HEK293 (cell line): ENCODE measurements around the gene MME.
"Not testable (repeated sequence)": the region's sequence is repeated elsewhere in the genome, so short reads cannot be mapped to it uniquely, and the experiment has no call there.

ENCODE experiments used
- CTCF ChIA-PET: fragments of 350-600 bp; formaldehyde crosslinking; extraction: SDS; loops from one replicate; lab custom pipeline; 2021; ENCODE audit warnings: antibody characterized with exemption; lab: Yijun Ruan, JAX
- POLR2A ChIA-PET: fragments of 300-600 bp; formaldehyde crosslinking; extraction: SDS; loops from one replicate; lab custom pipeline; 2020; ENCODE audit warnings: antibody characterized with exemption, inconsistent platforms; lab: Yijun Ruan, JAX
- H3K27ac ChIP-seq: fragments of 200-500 bp; sonication (Bioruptor generic); 2 replicates; pipeline ENCODE4 v1.5.1; 2014; ENCODE audit warnings: low read depth, low read length, control low read depth, inconsistent platforms; ENCODE audit errors: extremely low read depth
- H3K36me3 ChIP-seq, 2 experiments: fragments of 200-500 bp in 1 of 2; sonication (Bioruptor generic) in 1 of 2; 1 replicate in 1 of 2; 2 replicates in 1 of 2; pipeline ENCODE4 v1.5.1; 2014 to 2017; ENCODE audit warnings: inconsistent platforms in 2 of 2, low read length in 2 of 2; ENCODE audit not compliant: control insufficient read depth in 2 of 2, insufficient read depth in 1 of 2
- H3K4me1 ChIP-seq: fragments of 200-500 bp; sonication (Bioruptor generic); 2 replicates; pipeline ENCODE4 v1.5.1; 2014; ENCODE audit warnings: mild to moderate bottlenecking, low read length, inconsistent platforms; ENCODE audit not compliant: control insufficient read depth, insufficient read depth
- H3K4me3 ChIP-seq: 2 replicates; pipeline ENCODE4 v1.5.1; 2011; ENCODE audit warnings: low read depth, mild to moderate bottlenecking, control low read depth, low read length, moderate library complexity
- H3K9me3 ChIP-seq: fragments of 200-500 bp; sonication (Bioruptor generic); 2 replicates; pipeline ENCODE4 v1.5.1; 2014; ENCODE audit warnings: low read depth, low read length, inconsistent platforms; ENCODE audit not compliant: control insufficient read depth, insufficient read depth
- GLI4 ChIP-seq: fragments of 450-650 bp; formaldehyde crosslinking; IDR thresholded peaks from 2 replicates; pipeline ENCODE4 v1.5.1; 2016; ENCODE audit warnings: missing biosample characterization, missing genetic modification characterization
- KLF16 ChIP-seq: fragments of 450-650 bp; formaldehyde crosslinking; IDR thresholded peaks from 2 replicates; pipeline ENCODE4 v1.5.1; 2017; ENCODE audit warnings: missing biosample characterization, missing genetic modification characterization
- RBAK ChIP-seq: fragments of 450-650 bp; formaldehyde crosslinking; IDR thresholded peaks from 2 replicates; pipeline ENCODE4 v1.5.1; 2016; ENCODE audit warnings: missing biosample characterization, missing genetic modification characterization
- SALL2 ChIP-seq: fragments of 450-650 bp; formaldehyde crosslinking; IDR thresholded peaks from 2 replicates; pipeline ENCODE4 v1.5.0; 2017; ENCODE audit warnings: missing biosample characterization, mild to moderate bottlenecking, missing genetic modification characterization, borderline replicate concordance
- WT1 ChIP-seq: fragments of 450-650 bp; formaldehyde crosslinking; IDR thresholded peaks from 2 replicates; pipeline ENCODE4 v1.5.1; 2016; ENCODE audit warnings: missing biosample characterization, missing genetic modification characterization
- ZBTB10 ChIP-seq: fragments of 450-650 bp; formaldehyde crosslinking; IDR thresholded peaks from 2 replicates; pipeline ENCODE4 v1.5.1; 2016; ENCODE audit warnings: missing biosample characterization, missing genetic modification characterization
- ZBTB20 ChIP-seq: fragments of 450-650 bp; formaldehyde crosslinking; IDR thresholded peaks from 2 replicates; pipeline ENCODE4 v1.5.1; 2016; ENCODE audit warnings: missing biosample characterization, missing genetic modification characterization
- ZFP41 ChIP-seq: fragments of 450-650 bp; formaldehyde crosslinking; IDR thresholded peaks from 2 replicates; pipeline ENCODE4 v1.5.1; 2016; ENCODE audit warnings: missing biosample characterization, missing genetic modification characterization, borderline replicate concordance
- ZNF274 ChIP-seq, 2 experiments: fragments of 200-500 bp in 1 of 2; fragments of 450-650 bp in 1 of 2; sonication (Bioruptor generic) in 1 of 2; formaldehyde crosslinking in 1 of 2; IDR thresholded peaks; 2 replicates each; pipeline versions ENCODE4 v1.5.1 to v1.6.1; 2014 to 2016; ENCODE audit warnings: borderline replicate concordance in 1 of 2, inconsistent platforms in 1 of 2, low read length in 1 of 2, missing biosample characterization in 1 of 2, missing genetic modification characterization in 1 of 2
- ZNF350 ChIP-seq: fragments of 450-650 bp; formaldehyde crosslinking; IDR thresholded peaks from 2 replicates; pipeline ENCODE4 v1.5.0; 2017; ENCODE audit warnings: missing biosample characterization, mild to moderate bottlenecking, missing genetic modification characterization
- ZNF354C ChIP-seq: fragments of 450-650 bp; formaldehyde crosslinking; IDR thresholded peaks from 2 replicates; pipeline ENCODE4 v1.5.1; 2016; ENCODE audit warnings: missing biosample characterization, missing genetic modification characterization, low read depth, borderline replicate concordance
- ZNF426 ChIP-seq: fragments of 450-650 bp; formaldehyde crosslinking; IDR thresholded peaks from 2 replicates; pipeline ENCODE4 v1.5.1; 2017; ENCODE audit warnings: missing biosample characterization, missing genetic modification characterization, mild to moderate bottlenecking, inconsistent platforms, moderate library complexity
- ZNF473 ChIP-seq: fragments of 450-650 bp; formaldehyde crosslinking; IDR thresholded peaks from 2 replicates; pipeline ENCODE4 v1.5.1; 2017; ENCODE audit warnings: missing biosample characterization, missing genetic modification characterization
- ZNF521 ChIP-seq: fragments of 450-650 bp; formaldehyde crosslinking; IDR thresholded peaks from 2 replicates; pipeline ENCODE4 v1.5.1; 2017; ENCODE audit warnings: missing biosample characterization, mild to moderate bottlenecking, missing genetic modification characterization
- ZNF529 ChIP-seq: fragments of 450-650 bp; formaldehyde crosslinking; IDR thresholded peaks from 2 replicates; pipeline ENCODE4 v1.5.1; 2017; ENCODE audit warnings: missing genetic modification characterization, missing biosample characterization; ENCODE audit not compliant: insufficient replicate concordance
- ZNF560 ChIP-seq: fragments of 450-650 bp; formaldehyde crosslinking; IDR thresholded peaks from 2 replicates; pipeline ENCODE4 v1.5.1; 2017; ENCODE audit warnings: missing biosample characterization, missing genetic modification characterization, borderline replicate concordance
- ZNF585B ChIP-seq: fragments of 450-650 bp; formaldehyde crosslinking; IDR thresholded peaks from 2 replicates; pipeline ENCODE4 v1.5.1; 2016; ENCODE audit warnings: missing biosample characterization, missing genetic modification characterization
- ZNF600 ChIP-seq: fragments of 450-650 bp; formaldehyde crosslinking; IDR thresholded peaks from 2 replicates; pipeline ENCODE4 v1.5.1; 2016; ENCODE audit warnings: missing biosample characterization, missing genetic modification characterization
- ZNF704 ChIP-seq: fragments of 450-650 bp; formaldehyde crosslinking; IDR thresholded peaks from 2 replicates; pipeline ENCODE4 v1.5.1; 2016; ENCODE audit warnings: missing biosample characterization, missing genetic modification characterization
- ZNF830 ChIP-seq: fragments of 450-650 bp; IDR thresholded peaks from 2 replicates; pipeline ENCODE4 v1.5.0; 2018; ENCODE audit warnings: missing biosample characterization, missing genetic modification characterization, low read depth, mild to moderate bottlenecking, moderate library complexity
- ZNF837 ChIP-seq: fragments of 450-650 bp; formaldehyde crosslinking; IDR thresholded peaks from 2 replicates; pipeline ENCODE4 v1.5.1; 2016; ENCODE audit warnings: missing biosample characterization, missing genetic modification characterization
- TF ChIP-seq, protein P1 (sequence below): fragments of 450-650 bp; formaldehyde crosslinking; IDR thresholded peaks from 2 replicates; pipeline ENCODE4 v1.5.1; 2016; ENCODE audit warnings: missing biosample characterization, missing genetic modification characterization
- TF ChIP-seq, protein P2 (sequence below): fragments of 450-650 bp; formaldehyde crosslinking; IDR thresholded peaks from 2 replicates; pipeline ENCODE4 v1.5.1; 2017; ENCODE audit warnings: missing biosample characterization, missing genetic modification characterization

The MME gene

DNA sequence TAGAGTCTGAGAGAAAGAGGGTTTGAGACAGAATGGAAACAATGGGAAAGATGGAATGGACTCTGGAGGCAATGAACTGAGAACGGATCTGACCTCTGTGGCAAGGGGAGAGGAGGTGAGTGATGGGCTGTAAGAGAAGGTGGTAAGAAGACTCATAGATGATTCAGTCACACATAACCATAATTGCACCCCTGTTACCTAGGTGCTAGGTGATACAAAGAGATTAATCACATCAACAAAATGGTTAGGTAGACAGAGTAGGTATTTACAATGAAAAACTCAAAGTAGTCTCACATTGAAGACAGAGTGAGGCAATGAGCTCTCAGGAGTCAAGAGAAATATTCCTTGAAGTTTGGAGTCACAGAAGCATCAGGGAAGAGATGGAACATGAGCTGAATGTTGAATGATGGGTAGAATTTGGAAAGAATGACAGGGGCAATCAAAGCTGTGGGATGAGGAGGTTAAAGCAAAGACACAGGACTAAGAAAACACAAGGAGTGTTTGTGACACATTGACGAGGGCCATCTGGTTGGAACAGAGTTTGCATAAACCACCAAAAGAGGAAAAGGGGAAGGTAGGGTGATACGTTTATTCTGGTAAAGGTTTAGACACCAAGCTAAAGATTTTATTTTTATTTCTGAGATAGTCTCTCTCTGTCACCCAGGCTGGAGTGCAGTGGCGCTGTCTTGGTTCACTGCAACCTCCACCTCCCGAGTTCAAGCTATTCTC, 32.7 kb downstream of the MME start:
- TF ChIP-seq KLF16 (tag by site-specific recombination) (no peak), ZNF560 (tag by site-specific recombination) (no peak), ZNF521 (tag by site-specific recombination) (no peak), ZNF830 (no peak), RBAK (tag by site-specific recombination) (no peak), ZNF600 (no peak), ZNF350 (tag by site-specific recombination) (no peak), ZNF585B (tag by site-specific recombination) (no peak)
- TF ChIP-seq, all 188 proteins: peak for 0
- POLR2A ChIA-PET, result no interaction called here
- Histone ChIP-seq H3K9me3 (no peaks in the 10 kb centered on the region), H3K4me1 (no peaks in the 10 kb centered on the region), H3K4me3 (no peak overlapping the region), H3K27ac (no peak overlapping the region), H3K36me3 (no peaks in the 10 kb centered on the region)
- CTCF ChIA-PET, result interaction anchor here (0.6 kb wide), 1 partner anchor 43 kb away, joined by 3 read pairs; no protein-coding TSS in a partner anchor

DNA sequence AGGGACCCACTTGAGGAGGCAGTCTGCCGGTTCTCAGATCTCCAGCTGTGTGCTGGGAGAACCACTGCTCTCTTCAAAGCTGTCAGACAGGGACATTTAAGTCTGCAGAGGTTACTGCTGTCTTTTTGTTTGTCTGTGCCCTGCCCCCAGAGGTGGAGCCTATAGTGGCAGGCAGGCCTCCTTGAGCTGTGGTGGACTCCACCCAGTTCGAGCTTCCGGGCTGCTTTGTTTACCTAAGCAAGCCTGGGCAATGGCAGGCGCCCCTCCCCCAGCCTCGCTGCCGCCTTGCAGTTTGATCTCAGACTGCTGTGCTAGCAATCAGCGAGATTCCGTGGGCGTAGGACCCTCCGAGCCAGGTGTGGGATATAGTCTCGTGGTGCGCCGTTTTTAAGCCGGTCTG, 44.6 kb downstream of the MME start:
- CTCF ChIA-PET, H3K4me3 ChIP-seq, H3K27ac ChIP-seq, POLR2A ChIA-PET, H3K4me1 ChIP-seq, H3K9me3 ChIP-seq, H3K36me3 ChIP-seq: not testable (repeated sequence)

DNA sequence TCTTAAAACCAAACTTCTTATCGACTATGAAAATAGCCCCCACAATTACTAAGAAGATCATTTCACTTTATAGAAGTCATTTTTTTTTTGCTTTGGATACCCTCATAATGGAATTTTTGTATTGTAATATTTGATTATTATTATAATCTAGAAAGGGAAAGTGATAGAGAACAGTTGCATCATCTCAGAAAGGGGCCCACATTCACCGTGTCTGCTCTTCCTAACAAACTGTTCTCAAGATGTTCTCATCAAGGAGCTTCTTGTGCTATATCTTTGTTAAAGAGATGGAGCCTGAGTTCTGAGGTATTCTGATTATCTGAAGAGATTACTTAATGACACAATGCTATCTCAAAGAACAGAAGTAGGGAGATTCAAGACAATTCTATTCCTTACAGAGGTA, 49.3 kb downstream of the MME start:
- no peak overlapping the region for H3K27ac ChIP-seq
- H3K4me3 ChIP-seq, result no peak overlapping the region
- no peaks in the 10 kb centered on the region for H3K36me3 ChIP-seq
- H3K4me1 ChIP-seq, result no peaks in the 10 kb centered on the region
- ChIA-PET CTCF (interaction anchor here (1.9 kb wide), 1 partner anchor 12 kb away, joined by 6 read pairs; no protein-coding TSS in a partner anchor), POLR2A (no interaction called here)
- no peaks in the 10 kb centered on the region for H3K9me3 ChIP-seq
- no peak for TF ChIP-seq ZNF704 (tag by site-specific recombination)
- no peak for TF ChIP-seq SALL2 (tag by site-specific recombination)
- TF ChIP-seq WT1 (tag by site-specific recombination), result no peak
- TF ChIP-seq GLI4, result no peak
- no peak for TF ChIP-seq ZNF529 (tag by site-specific recombination)
- TF ChIP-seq ZNF274 (IDR thresholded peaks at IDR 0.05; ENCODE audit: low read length), result no peak
- no peak for TF ChIP-seq ZNF274 (tag by site-specific recombination; IDR thresholded peaks at IDR 0.05; ENCODE audit: borderline replicate concordance)
- no peak for TF ChIP-seq ZFP41
- no peak for TF ChIP-seq ZBTB10 (tag by site-specific recombination)
- TF ChIP-seq ZNF473 (tag by site-specific recombination), result no peak
- TF ChIP-seq ZNF354C (tag by site-specific recombination), result no peak
- TF ChIP-seq ZNF426 (tag by site-specific recombination), result no peak
- TF ChIP-seq ZBTB20 (tag by site-specific recombination), result no peak
- TF ChIP-seq, protein P1, sequence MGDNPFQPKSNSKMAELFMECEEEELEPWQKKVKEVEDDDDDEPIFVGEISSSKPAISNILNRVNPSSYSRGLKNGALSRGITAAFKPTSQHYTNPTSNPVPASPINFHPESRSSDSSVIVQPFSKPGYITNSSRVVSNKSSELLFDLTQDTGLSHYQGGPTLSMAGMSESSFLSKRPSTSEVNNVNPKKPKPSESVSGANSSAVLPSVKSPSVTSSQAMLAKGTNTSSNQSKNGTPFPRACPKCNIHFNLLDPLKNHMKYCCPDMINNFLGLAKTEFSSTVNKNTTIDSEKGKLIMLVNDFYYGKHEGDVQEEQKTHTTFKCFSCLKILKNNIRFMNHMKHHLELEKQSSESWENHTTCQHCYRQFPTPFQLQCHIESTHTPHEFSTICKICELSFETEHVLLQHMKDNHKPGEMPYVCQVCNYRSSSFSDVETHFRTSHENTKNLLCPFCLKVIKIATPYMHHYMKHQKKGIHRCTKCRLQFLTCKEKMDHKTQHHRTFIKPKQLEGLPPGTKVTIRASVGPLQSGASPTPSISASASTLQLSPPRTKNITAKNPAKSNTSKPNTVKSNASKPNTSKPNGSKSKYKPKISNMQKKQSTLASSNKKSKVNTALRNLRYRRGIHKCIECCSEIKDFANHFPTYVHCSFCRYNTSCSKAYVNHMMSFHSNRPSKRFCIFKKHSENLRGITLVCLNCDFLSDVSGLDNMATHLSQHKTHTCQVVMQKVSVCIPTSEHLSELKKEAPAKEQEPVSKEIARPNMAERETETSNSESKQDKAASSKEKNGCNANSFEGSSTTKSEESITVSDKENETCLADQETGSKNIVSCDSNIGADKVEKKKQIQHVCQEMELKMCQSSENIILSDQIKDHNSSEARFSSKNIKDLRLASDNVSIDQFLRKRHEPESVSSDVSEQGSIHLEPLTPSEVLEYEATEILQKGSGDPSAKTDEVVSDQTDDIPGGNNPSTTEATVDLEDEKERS (tag by site-specific recombination), result no peak
- TF ChIP-seq, protein P2, sequence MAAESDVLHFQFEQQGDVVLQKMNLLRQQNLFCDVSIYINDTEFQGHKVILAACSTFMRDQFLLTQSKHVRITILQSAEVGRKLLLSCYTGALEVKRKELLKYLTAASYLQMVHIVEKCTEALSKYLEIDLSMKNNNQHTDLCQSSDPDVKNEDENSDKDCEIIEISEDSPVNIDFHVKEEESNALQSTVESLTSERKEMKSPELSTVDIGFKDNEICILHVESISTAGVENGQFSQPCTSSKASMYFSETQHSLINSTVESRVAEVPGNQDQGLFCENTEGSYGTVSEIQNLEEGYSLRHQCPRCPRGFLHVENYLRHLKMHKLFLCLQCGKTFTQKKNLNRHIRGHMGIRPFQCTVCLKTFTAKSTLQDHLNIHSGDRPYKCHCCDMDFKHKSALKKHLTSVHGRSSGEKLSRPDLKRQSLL (tag by site-specific recombination), result no peak
- TF ChIP-seq ZNF837 (tag by site-specific recombination), result no peak
